GM12801 (cell line): ENCODE results near the gene OR7C1.

Experiments used
- TF ChIP-seq, protein P1 (sequence below): IDR thresholded peaks from one replicate; pipeline ENCODE4 v1.5.1; 2011; ENCODE audit warnings: control low read depth; ENCODE audit not compliant: insufficient read length; ENCODE audit errors: extremely low read depth

The OR7C1 gene

DNA sequence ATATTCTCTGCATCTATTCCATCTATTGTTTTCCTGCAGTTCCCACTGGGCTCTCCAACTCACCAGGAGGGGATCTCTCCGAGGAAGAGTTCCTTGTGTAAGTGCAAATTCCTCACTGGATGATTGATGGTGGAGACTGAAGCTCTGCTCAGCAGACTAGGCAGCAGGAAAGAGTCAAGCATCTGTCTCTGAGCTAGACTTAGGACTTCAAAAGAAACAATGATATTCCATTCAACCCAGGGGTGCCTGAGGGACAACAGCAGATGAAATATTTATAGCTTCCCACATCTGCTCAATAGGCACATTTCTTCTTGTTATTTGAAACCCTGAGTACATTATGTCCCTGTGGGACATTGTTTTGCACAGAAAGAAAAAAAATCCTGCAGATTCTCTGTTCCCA is at the start of gene OR7C1, which contains the start of gene OR7A5:
Gene OR7C1 (minus strand): TSS at position 175 of the 400 bp plus-strand sequence. CDS start 35,049 bp downstream, outside the sequence.
Gene OR7A5 (minus strand): TSS at position 175 of the 400 bp plus-strand sequence. CDS start 6,944 bp downstream, outside the sequence.
- TF ChIP-seq, protein P1, sequence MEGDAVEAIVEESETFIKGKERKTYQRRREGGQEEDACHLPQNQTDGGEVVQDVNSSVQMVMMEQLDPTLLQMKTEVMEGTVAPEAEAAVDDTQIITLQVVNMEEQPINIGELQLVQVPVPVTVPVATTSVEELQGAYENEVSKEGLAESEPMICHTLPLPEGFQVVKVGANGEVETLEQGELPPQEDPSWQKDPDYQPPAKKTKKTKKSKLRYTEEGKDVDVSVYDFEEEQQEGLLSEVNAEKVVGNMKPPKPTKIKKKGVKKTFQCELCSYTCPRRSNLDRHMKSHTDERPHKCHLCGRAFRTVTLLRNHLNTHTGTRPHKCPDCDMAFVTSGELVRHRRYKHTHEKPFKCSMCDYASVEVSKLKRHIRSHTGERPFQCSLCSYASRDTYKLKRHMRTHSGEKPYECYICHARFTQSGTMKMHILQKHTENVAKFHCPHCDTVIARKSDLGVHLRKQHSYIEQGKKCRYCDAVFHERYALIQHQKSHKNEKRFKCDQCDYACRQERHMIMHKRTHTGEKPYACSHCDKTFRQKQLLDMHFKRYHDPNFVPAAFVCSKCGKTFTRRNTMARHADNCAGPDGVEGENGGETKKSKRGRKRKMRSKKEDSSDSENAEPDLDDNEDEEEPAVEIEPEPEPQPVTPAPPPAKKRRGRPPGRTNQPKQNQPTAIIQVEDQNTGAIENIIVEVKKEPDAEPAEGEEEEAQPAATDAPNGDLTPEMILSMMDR, result no peak

DNA sequence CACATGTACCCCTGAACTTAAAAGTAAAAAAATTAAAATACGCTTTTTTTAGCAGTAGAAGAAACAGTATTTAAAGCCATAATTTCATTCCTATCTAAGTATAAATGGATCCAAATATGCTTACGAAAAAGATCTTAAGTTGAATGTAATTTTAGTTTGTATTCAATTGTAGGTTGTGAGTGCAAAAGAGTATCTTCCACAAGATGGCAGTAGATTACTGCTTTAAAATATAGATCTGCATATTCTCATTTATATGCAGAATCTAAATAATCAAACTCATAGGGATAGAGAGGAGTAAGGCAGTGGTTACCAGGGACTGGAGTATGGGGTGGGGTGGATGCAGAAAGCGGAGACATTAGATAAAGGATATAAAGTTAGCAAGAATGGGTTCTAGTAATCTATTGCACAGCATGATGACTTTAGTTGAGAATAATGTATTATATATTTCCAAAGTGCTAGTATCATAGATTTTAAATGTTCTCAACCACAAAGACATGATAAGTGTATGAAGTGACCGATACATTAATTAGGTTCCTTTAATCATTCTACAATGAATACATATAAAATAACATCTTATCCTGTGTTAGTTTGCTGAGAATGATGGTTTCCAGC is 36.7 kb upstream of the OR7C1 start:
- TF ChIP-seq, protein P1, result no peak

DNA sequence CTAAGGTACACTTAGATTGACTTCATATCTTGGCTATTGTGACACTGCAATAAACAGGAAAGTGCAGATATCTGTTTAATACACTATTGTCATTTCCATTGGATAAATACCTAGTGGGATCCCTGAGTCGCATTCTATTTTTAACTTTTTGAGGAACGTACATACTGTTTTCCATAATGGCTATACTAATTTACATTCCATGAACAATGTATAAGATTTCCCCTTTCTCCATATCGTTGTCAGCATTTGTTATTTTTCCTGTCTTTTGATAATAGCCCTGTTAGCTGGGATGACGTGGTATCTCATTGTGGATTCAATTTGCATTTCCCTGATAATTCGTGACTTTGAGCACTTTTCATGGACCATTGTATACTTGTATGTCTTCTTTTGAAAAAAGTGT is 33.5 kb upstream of the OR7C1 start:
- TF ChIP-seq, protein P1, result no peak

DNA sequence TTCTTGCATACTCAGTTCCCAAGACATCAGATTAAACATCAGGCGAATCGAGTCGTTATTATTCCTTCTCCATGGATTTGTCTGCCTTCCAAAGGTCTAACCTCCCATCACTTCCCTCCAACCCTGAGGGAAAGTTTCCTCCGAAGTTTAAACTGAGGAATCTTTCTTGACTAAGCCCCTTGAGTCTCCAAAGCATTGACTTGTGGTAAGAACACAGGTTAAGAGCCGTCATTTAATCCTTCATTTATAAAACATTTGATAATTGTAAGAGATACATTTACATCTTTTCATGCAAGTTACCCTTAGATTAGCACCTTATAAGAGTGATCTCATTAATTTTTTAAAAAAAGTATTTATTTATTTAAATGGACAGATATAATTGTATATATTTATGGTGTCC is 13.8 kb upstream of the OR7C1 start, which contains the start of gene OR7A10:
Gene OR7A10 (minus strand): TSS at position 101 of the 400 bp plus-strand sequence. CDS start 7,045 bp downstream, outside the sequence.
- TF ChIP-seq, protein P1, result no peak

DNA sequence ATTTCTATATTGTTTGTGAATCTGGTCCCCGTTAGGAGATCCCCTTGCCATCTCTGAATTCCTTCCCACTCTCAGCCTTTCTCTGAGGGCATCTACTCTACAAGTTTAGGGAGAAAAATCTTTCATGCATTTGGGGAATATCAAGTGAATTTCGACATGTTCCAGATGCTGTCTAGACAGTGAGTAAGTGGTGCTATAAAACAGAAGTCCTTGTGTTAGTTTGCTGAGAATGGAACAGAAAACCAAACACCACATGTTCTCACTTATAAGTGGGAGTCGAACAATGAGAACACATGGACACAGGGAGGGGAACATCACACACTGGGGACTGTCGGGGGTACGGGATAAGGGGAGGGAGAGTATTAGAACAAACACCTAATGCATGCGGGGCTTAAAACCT is 8.6 kb upstream of the OR7C1 start:
- TF ChIP-seq, protein P1, result no peak

DNA sequence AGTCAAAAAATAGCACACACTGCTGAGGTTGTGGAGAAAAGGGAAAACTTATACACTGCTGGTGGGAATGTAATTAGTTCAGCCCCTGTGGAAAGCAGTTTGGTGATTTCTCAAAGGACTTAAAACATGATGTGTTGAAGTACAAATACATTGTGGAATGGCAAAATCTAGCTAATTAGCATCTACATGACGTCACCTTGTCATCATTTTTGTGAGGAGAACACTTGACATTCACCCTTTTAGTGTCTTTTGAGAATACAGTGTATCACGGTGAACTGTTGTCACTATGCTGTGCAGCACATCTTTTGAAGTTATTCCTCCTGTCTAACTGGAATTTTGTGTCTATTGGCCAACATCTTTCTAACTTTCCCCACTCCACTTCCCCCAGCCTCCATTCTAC is 8.2 kb upstream of the OR7C1 start:
- TF ChIP-seq, protein P1, result no peak

DNA sequence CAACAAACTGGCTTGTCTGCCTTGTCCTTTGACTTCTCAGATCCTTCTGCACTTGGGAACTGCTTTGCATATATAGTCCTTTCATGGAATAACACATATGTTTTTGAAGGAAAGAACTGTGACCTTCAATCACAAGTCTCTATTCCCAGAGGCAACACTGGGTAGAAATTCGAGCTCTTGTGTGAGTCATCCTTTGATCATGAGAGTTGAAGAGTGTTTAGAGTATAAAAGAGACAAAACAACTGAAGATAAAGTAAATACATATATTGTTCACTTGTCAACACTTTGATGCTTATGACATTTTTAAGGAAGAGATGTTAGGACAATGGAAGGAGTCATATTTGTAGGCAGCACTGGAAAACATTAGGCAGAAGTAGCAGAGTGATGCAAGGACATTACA is 5.2 kb upstream of the OR7C1 start:
- TF ChIP-seq, protein P1, result no peak
